Stomach (tissue), 9 donors: ENCODE results near the gene GFAP. TPM values are rescaled to one million over a fixed set of nuclear protein-coding genes. Genes with fewer than 3 reads are reported as not detected.
A peak's percentile ranks its signal among the peaks of the same experiment; 100 is the strongest.
"Not testable (repeated sequence)": the region's sequence is repeated elsewhere in the genome, so short reads cannot be mapped to it uniquely, and the experiment has no call there.

Experiments
- DNase-seq, 2 donors: peaks; one replicate each; pipeline versions ENCODE4 v3.0.0 to v3.0.0-alpha.2; 2013 to 2019
- H3K27ac ChIP-seq, 5 donors: fragments of 200-600 bp in 4 of 5; sonication (generic) in 4 of 5; one replicate each; pipeline ENCODE4 v1.5.1; 2013 to 2019; ENCODE audit warnings: mild to moderate bottlenecking in 1 of 5, moderate library complexity in 1 of 5
- H3K27me3 ChIP-seq, 3 donors: fragments of 200-600 bp; sonication (generic); one replicate each; pipeline ENCODE4 v1.5.1; 2017 to 2019; ENCODE audit warnings: mixed run types in 1 of 3
- H3K36me3 ChIP-seq, 4 donors: fragments of 200-600 bp; sonication (generic); 1 replicate in 3 of 4; 2 replicates in 1 of 4; pipeline ENCODE4 v1.5.1; 2016 to 2019
- H3K4me1 ChIP-seq, 4 donors: fragments of 200-600 bp; sonication (generic); one replicate each; pipeline ENCODE4 v1.5.1; 2016 to 2019
- H3K4me3 ChIP-seq, 4 donors: fragments of 200-600 bp; sonication (generic) in 3 of 4; one replicate each; pipeline ENCODE4 v1.5.1; 2016 to 2019; ENCODE audit warnings: mild to moderate bottlenecking in 1 of 4
- H3K9me3 ChIP-seq, 4 donors: fragments of 200-600 bp; sonication (generic); one replicate each; pipeline ENCODE4 v1.5.1; 2016 to 2019
- EP300 ChIP-seq: sonication (generic); formaldehyde crosslinking; IDR thresholded peaks from one replicate; pipeline ENCODE4 v1.6.1; 2017; ENCODE audit warnings: antibody characterized with exemption
- POLR2A ChIP-seq, 4 donors: fragments of 450-650 bp; IDR thresholded peaks; one replicate each; pipeline ENCODE4 v1.6.1; 2016; ENCODE audit warnings: antibody characterized with exemption in 4 of 4, control low read depth in 2 of 4, mild to moderate bottlenecking in 1 of 4, moderate library complexity in 1 of 4
- POLR2AphosphoS5 ChIP-seq, 3 donors: sonication (generic); formaldehyde crosslinking; IDR thresholded peaks; one replicate each; pipeline ENCODE4 v1.6.1; 2016; ENCODE audit warnings: antibody characterized with exemption in 3 of 3
- WGBS, 5 donors: extraction: QIAGEN DNeasy Blood & Tissue Kit in 3 of 5; methylation state at CpG; one replicate each; pipeline versions ENCODE4 v1.1.5 to v1.1.7; 2013 to 2018; 5-methylcytosine and 5-hydroxymethylcytosine counted together
- intact Hi-C: fragments of 100-400 bp; cut with DNase I; formaldehyde crosslinking; loops from one replicate; pipeline ENCODE4 v1.15.1; 2023; ENCODE audit warnings: low total_unique reads
- polyA plus RNA-seq, 3 donors: library from polyadenylated mRNA; stranded (reverse); fragments of 200-250 nt; gene quantifications; one replicate each; pipeline ENCODE4 v1.2.3, GENCODE V29; 2013
- total RNA-seq, 5 donors: library from RNA; depleted of rRNA; stranded (reverse); fragments of >200 nt; gene quantifications; one replicate each; pipeline versions ENCODE4 v1.1.0 to v1.2.3, GENCODE V29; 2014 to 2016
- TF ChIP-seq, protein P1 (sequence below), 7 experiments: fragments of 450-650 bp in 4 of 7; fragments of 200-600 bp in 3 of 7; sonication (generic) in 3 of 7; IDR thresholded peaks; one replicate each; pipeline ENCODE4 v1.5.1; 2016 to 2019; ENCODE audit warnings: antibody characterized with exemption in 7 of 7, control low read depth in 2 of 7, mild to moderate bottlenecking in 1 of 7
- donor health status: healthy with polysubstance abuse.
- donor health status: Bipolar disorder and iron deficiency.
- donor health status: healthy.

Gene GFAP
- total and polyA plus RNA-seq, 8 donors = 0.15 to 9.7 (median 0.80) TPM; not detected in 4

DNA sequence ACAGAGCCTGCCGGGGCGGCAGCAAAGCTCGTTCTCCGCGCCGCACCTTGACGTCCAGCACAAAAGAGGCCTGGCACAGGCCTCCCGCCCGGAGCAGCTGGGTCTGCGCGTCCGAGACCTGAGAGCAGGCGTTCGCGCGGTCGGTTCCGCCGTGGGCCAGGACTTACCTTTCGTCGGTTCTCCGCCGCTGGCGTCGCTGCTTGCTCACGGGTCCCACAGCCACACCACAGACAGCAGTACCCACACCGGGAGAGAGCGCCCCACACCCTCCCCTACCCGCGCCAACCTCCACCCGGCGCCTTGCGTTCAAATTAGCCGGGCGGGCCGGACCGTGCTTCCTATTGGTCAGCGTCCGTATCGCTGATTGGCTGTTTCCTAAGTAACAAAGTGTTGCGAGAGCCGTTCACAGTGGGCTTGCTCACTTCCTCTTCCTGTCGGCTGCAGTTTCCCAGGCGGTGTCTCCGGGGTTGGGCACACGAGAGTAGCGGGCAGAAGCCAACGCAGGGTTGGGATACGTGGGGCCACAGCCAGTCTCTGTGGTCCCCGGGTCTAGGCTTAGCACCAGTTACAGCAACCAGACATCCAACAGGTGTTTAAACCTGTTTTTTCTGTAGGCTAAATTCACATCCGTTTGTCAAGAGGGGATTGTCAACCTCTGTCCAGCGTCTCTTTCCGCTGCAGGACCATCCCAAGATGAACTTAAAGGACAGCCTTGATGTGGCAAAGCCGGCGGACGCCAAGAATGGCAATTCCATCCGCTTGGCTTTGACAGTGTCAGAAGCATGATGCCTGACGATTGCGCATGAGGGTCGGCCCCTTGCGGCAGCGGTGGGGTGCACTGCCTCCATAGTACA lies 32.4 kb upstream of the GFAP start, which contains the start of gene KIF18B:
TSS of gene KIF18B (minus strand) at position 313 of the 854 bp plus-strand sequence. CDS start 11,429 bp downstream, outside the sequence.
- peaks cover 5 to 19% (median 16%) of the 10 kb centered on the region in 4 donors for H3K4me1 ChIP-seq
- H3K27ac ChIP-seq = peak within 1 kb of the TSS in 4 of 5 donors; percentile 56 to 75 (median 67)
- H3K4me3 ChIP-seq = peak within 1 kb of the TSS; percentile 47 to 92 (median 56)
- no peaks in the 10 kb centered on the region for H3K36me3 ChIP-seq
- TF ChIP-seq EP300 (no peak), POLR2AphosphoS5 (IDR thresholded peaks at IDR 0.05) (peak; percentile 51 to 93 (median 82))
- TF ChIP-seq, protein P1, sequence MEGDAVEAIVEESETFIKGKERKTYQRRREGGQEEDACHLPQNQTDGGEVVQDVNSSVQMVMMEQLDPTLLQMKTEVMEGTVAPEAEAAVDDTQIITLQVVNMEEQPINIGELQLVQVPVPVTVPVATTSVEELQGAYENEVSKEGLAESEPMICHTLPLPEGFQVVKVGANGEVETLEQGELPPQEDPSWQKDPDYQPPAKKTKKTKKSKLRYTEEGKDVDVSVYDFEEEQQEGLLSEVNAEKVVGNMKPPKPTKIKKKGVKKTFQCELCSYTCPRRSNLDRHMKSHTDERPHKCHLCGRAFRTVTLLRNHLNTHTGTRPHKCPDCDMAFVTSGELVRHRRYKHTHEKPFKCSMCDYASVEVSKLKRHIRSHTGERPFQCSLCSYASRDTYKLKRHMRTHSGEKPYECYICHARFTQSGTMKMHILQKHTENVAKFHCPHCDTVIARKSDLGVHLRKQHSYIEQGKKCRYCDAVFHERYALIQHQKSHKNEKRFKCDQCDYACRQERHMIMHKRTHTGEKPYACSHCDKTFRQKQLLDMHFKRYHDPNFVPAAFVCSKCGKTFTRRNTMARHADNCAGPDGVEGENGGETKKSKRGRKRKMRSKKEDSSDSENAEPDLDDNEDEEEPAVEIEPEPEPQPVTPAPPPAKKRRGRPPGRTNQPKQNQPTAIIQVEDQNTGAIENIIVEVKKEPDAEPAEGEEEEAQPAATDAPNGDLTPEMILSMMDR (IDR thresholded peaks at IDR 0.05) = peak in 1 of 7 experiments; percentile 4
- peak; percentile 87 to 97 for DNase-seq
- peaks cover 0 to 11% (median 0%) of the 10 kb centered on the region in 3 donors for H3K27me3 ChIP-seq
- 1 to 3% (median 3%) methylated on average over 28 to 62 of the region's 62 CpGs for WGBS, 5 donors
- H3K9me3 ChIP-seq = no peaks in the 10 kb centered on the region
- intact Hi-C loops = no loop called here

DNA sequence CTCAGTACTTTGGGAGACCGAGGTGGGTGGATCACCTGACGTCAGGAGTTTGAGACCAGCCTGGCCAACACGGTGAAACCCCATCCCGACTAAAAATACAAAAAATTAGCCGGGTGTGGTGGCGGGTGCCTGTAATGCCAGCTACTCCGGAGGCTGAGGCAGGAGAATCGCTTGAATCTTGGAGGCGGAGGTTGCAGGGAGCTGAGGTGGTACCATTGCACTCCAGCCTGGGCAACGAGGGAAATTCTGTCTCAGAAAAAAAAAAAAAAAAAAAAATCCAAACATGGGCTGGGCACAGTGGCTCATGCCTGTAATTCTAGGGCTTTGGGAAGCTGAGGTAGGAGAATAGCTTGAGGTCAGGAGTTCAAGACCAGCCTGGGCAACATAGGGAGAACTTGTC lies 30.4 kb upstream of the GFAP start:
- intact Hi-C loops, DNase-seq, H3K4me3 ChIP-seq, H3K9me3 ChIP-seq, H3K36me3 ChIP-seq, H3K27ac ChIP-seq: not testable (repeated sequence)
- Histone ChIP-seq H3K27me3 (peaks cover 0 to 11% (median 0%) of the 10 kb centered on the region in 3 donors), H3K4me1 (peaks cover 5 to 22% (median 16%) of the 10 kb centered on the region in 4 donors)
- WGBS, 5 donors = 85 to 98% (median 93%) methylated on average over 9 to 10 of the region's 10 CpGs

DNA sequence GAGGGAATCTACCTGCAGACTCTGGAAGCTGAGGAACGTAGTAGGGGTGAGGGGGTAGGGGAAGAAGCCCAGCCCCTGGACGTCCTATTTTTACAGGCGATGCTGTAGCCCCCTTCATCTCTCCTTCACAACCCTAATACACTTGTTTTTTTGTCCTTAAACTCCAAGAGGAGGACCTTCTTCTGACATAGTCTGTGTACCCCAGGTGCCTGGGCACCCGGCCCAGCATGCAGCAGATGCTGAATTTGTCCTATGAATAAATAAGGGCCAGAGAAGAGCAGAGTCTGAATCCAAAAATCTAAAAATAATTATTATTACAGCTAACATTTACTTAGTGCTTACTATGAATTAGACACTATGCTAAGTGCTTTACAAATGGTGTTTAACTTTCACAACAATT lies 27.2 kb upstream of the GFAP start:
- Histone ChIP-seq H3K4me1 (peaks cover 5 to 22% (median 17%) of the 10 kb centered on the region in 4 donors), H3K9me3 (no peaks in the 10 kb centered on the region), H3K27me3 (peaks cover 0 to 10% (median 0%) of the 10 kb centered on the region in 3 donors), H3K4me3 (no peak overlapping the region), H3K36me3 (no peaks in the 10 kb centered on the region), H3K27ac (no peak overlapping the region)
- intact Hi-C loops = no loop called here
- TF ChIP-seq POLR2A (IDR thresholded peaks at IDR 0.05) (no peak), POLR2AphosphoS5 (IDR thresholded peaks at IDR 0.05) (no peak), EP300 (no peak)
- TF ChIP-seq, protein P1 (IDR thresholded peaks at IDR 0.05) = no peak
- no peak for DNase-seq
- WGBS, 5 donors = 77 to 90% (median 86%) methylated on average over 4 of the region's 4 CpGs

DNA sequence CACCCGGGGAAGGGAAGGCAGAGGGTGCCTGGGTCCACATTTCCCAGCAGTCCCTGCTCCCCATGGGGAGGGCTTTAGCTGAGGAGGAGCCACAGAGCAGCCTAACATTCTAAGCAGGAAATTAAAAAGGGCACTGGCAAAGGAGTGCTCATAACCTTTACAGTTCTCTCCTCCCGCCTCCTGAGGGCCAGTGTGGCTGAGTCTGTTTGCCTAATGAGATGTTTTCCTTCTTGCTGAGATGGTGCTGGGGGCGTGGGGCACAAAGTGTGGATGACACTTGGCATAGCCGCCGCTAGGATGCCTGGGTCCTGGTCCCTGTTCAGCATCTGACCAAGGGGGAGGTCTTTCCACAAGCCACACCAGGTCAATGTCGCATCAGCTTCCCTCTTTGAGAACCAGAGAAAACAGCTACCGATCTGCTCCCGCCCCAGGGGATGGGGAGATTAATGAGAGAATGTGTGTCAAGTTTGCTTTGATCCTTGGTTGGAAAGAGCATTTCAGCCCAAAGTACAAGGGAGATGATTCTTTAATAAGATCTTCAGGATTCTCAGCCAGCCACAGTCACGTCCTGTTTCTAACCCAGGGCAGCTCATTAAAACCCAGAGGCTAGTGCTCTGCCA lies 26.5 kb upstream of the GFAP start:
- Histone ChIP-seq H3K27me3 (peaks cover 0 to 4% (median 0%) of the 10 kb centered on the region in 3 donors), H3K27ac (no peak overlapping the region), H3K36me3 (no peaks in the 10 kb centered on the region), H3K9me3 (no peaks in the 10 kb centered on the region), H3K4me1 (peaks cover 0 to 16% (median 10%) of the 10 kb centered on the region in 4 donors), H3K4me3 (no peak overlapping the region)
- TF ChIP-seq EP300 = no peak
- TF ChIP-seq POLR2A (IDR thresholded peaks at IDR 0.05) = no peak
- TF ChIP-seq, protein P1 (IDR thresholded peaks at IDR 0.05) = no peak
- no peak for TF ChIP-seq POLR2AphosphoS5 (IDR thresholded peaks at IDR 0.05)
- WGBS, 5 donors = 77 to 81% (median 78%) methylated on average over 7 to 9 of the region's 9 CpGs
- no peak for DNase-seq
- intact Hi-C loops = no loop called here
